SJSA1 (cell line): ENCODE data around the gene PPP2R2C. TPM values are rescaled to one million over a fixed set of nuclear protein-coding genes. Genes with fewer than 3 reads are reported as not detected.
A peak's percentile ranks its signal among the peaks of the same experiment; 100 is the strongest.

ENCODE experiments used
- DNase-seq, 2 experiments: peaks; one replicate each; pipeline ENCODE4 v3.0.0-alpha.2; 2015 to 2020; ENCODE audit warnings: low spot score in 2 of 2, low read depth in 1 of 2
- H3K27ac ChIP-seq: fragments of 250-450 bp; sonication (Bioruptor Pico); 2 replicates; pipeline ENCODE4 v1.5.1; 2020; ENCODE audit warnings: mild to moderate bottlenecking, moderate library complexity
- H3K27me3 ChIP-seq: fragments of 250-450 bp; sonication (Bioruptor Pico); replicated peaks from 2 replicates; pipeline ENCODE4 v1.5.1; 2020; ENCODE audit warnings: mild to moderate bottlenecking, moderate library complexity
- H3K36me3 ChIP-seq: fragments of 250-450 bp; sonication (Bioruptor Pico); 2 replicates; pipeline ENCODE4 v1.5.1; 2020; ENCODE audit warnings: mild to moderate bottlenecking
- H3K4me1 ChIP-seq: fragments of 250-450 bp; sonication (Bioruptor Pico); replicated peaks from 2 replicates; pipeline ENCODE4 v1.6.1; 2021; ENCODE audit warnings: mild to moderate bottlenecking
- H3K4me3 ChIP-seq: fragments of 250-450 bp; sonication (Bioruptor Pico); 2 replicates; pipeline ENCODE4 v1.5.1; 2020; ENCODE audit warnings: mild to moderate bottlenecking
- H3K9me3 ChIP-seq: fragments of 250-450 bp; sonication (Bioruptor Pico); replicated peaks from 2 replicates; pipeline ENCODE4 v1.5.1; 2020; ENCODE audit warnings: mild to moderate bottlenecking
- total RNA-seq: library from RNA; depleted of rRNA; stranded (reverse); fragments of >200 nt; shearing (Covaris generic); gene quantifications from 2 replicates; pipeline ENCODE4 v1.2.3, GENCODE V29; 2014

Gene PPP2R2C
- total RNA-seq, 1 experiment from 2014 or later = not detected

GRCh38 chr4:6345096-6345830, 127.2 kb downstream of the PPP2R2C start:
- no peak overlapping the region for H3K4me3 ChIP-seq
- H3K36me3 ChIP-seq = no peaks in the 10 kb centered on the region
- no peaks in the 10 kb centered on the region for H3K27me3 ChIP-seq
- no peak overlapping the region for H3K27ac ChIP-seq
- DNase-seq = no peak
- no peaks in the 10 kb centered on the region for H3K4me1 ChIP-seq
- no peaks in the 10 kb centered on the region for H3K9me3 ChIP-seq

GRCh38 chr4:6343939-6344408, 128.4 kb downstream of the PPP2R2C start:
- Histone ChIP-seq H3K27me3 (no peaks in the 10 kb centered on the region), H3K27ac (no peak overlapping the region), H3K4me3 (no peak overlapping the region), H3K4me1 (no peaks in the 10 kb centered on the region), H3K9me3 (no peaks in the 10 kb centered on the region), H3K36me3 (no peaks in the 10 kb centered on the region)
- DNase-seq = peak in 1 of 2 experiments; percentile 5

- Histone ChIP-seq H3K27ac (no peak overlapping the region), H3K4me3 (no peak overlapping the region), H3K9me3 (no peaks in the 10 kb centered on the region), H3K27me3 (no peaks in the 10 kb centered on the region), H3K36me3 (no peaks in the 10 kb centered on the region), H3K4me1 (no peaks in the 10 kb centered on the region)
- no peak for DNase-seq
Observed at GRCh38 chr4:6342530-6343293, 129.7 kb downstream of the PPP2R2C start.

- H3K9me3 ChIP-seq = no peaks in the 10 kb centered on the region
- H3K4me3 ChIP-seq = no peak overlapping the region
- no peaks in the 10 kb centered on the region for H3K4me1 ChIP-seq
- no peaks in the 10 kb centered on the region for H3K27me3 ChIP-seq
- H3K27ac ChIP-seq = no peak overlapping the region
- no peak for DNase-seq
- H3K36me3 ChIP-seq = no peaks in the 10 kb centered on the region
Observed at GRCh38 chr4:6341696-6342095, 130.7 kb downstream of the PPP2R2C start.

- Histone ChIP-seq H3K4me3 (no peak overlapping the region), H3K4me1 (no peaks in the 10 kb centered on the region), H3K27me3 (no peaks in the 10 kb centered on the region), H3K27ac (no peak overlapping the region), H3K36me3 (no peaks in the 10 kb centered on the region), H3K9me3 (no peaks in the 10 kb centered on the region)
- DNase-seq = no peak
Observed at GRCh38 chr4:6340446-6341015, 131.9 kb downstream of the PPP2R2C start.

GRCh38 chr4:6339818-6340445, 132.5 kb downstream of the PPP2R2C start:
- no peak overlapping the region for H3K27ac ChIP-seq
- H3K4me1 ChIP-seq = no peaks in the 10 kb centered on the region
- H3K4me3 ChIP-seq = no peak overlapping the region
- no peaks in the 10 kb centered on the region for H3K27me3 ChIP-seq
- H3K9me3 ChIP-seq = no peaks in the 10 kb centered on the region
- DNase-seq = no peak
- no peaks in the 10 kb centered on the region for H3K36me3 ChIP-seq

GRCh38 chr4:6338951-6339817, 133.2 kb downstream of the PPP2R2C start:
- H3K27ac ChIP-seq = no peak overlapping the region
- H3K9me3 ChIP-seq = no peaks in the 10 kb centered on the region
- no peaks in the 10 kb centered on the region for H3K36me3 ChIP-seq
- DNase-seq = no peak
- no peak overlapping the region for H3K4me3 ChIP-seq
- no peaks in the 10 kb centered on the region for H3K27me3 ChIP-seq
- no peaks in the 10 kb centered on the region for H3K4me1 ChIP-seq

- Histone ChIP-seq H3K4me1 (no peaks in the 10 kb centered on the region), H3K27ac (no peak overlapping the region), H3K9me3 (no peaks in the 10 kb centered on the region), H3K4me3 (no peak overlapping the region), H3K36me3 (no peaks in the 10 kb centered on the region), H3K27me3 (no peaks in the 10 kb centered on the region)
- no peak for DNase-seq
Observed at GRCh38 chr4:6338175-6338950, 134.1 kb downstream of the PPP2R2C start.

GRCh38 chr4:6337331-6337935, 135.0 kb downstream of the PPP2R2C start:
- Histone ChIP-seq H3K27me3 (no peaks in the 10 kb centered on the region), H3K9me3 (no peaks in the 10 kb centered on the region)
- DNase-seq = no peak

GRCh38 chr4:6336166-6336565, 136.2 kb downstream of the PPP2R2C start:
- Histone ChIP-seq H3K9me3 (no peaks in the 10 kb centered on the region), H3K27me3 (no peaks in the 10 kb centered on the region), H3K36me3 (no peaks in the 10 kb centered on the region), H3K4me3 (no peak overlapping the region), H3K4me1 (no peaks in the 10 kb centered on the region; the same call in 1 of the 2 replicates), H3K27ac (no peak overlapping the region)
- no peak for DNase-seq

More at GRCh38 chr4:6337331-6337935, 135.0 kb downstream of the PPP2R2C start:
- Histone ChIP-seq H3K27ac (no peak overlapping the region), H3K36me3 (no peaks in the 10 kb centered on the region), H3K4me1 (no peaks in the 10 kb centered on the region; the same call in 1 of the 2 replicates), H3K4me3 (no peak overlapping the region)

GRCh38 chr4:6335040-6335590, 137.3 kb downstream of the PPP2R2C start:
- Histone ChIP-seq H3K4me3 (no peak overlapping the region), H3K27ac (no peak overlapping the region), H3K4me1 (no peaks in the 10 kb centered on the region; the same call in 1 of the 2 replicates), H3K27me3 (no peaks in the 10 kb centered on the region), H3K36me3 (no peaks in the 10 kb centered on the region), H3K9me3 (no peaks in the 10 kb centered on the region)
- DNase-seq = no peak
